Right kidney (tissue), 1 donor: ENCODE results near the gene PITPNB.

Experiments used
- DNase-seq: peaks from one replicate; pipeline ENCODE4 v3.0.0-alpha.2; 2016

PITPNB gene

GRCh38 chr22:27880778-27881394 lies 38.2 kb downstream of the PITPNB start:
- DNase-seq = peak; percentile 46

- DNase-seq = no peak
Observed at GRCh38 chr22:27879923-27880322, 39.1 kb downstream of the PITPNB start.

- no peak for DNase-seq
Observed at GRCh38 chr22:27878541-27878940, 40.5 kb downstream of the PITPNB start.

GRCh38 chr22:27877501-27877900 lies 41.6 kb downstream of the PITPNB start:
- no peak for DNase-seq

- DNase-seq = no peak
Observed at GRCh38 chr22:27876684-27877083, 42.4 kb downstream of the PITPNB start.

- no peak for DNase-seq
Observed at GRCh38 chr22:27875951-27876350, 43.1 kb downstream of the PITPNB start.

- no peak for DNase-seq
Observed at GRCh38 chr22:27874764-27875163, 44.3 kb downstream of the PITPNB start.

- DNase-seq = no peak
Observed at GRCh38 chr22:27874185-27874584, 44.9 kb downstream of the PITPNB start.

- no peak for DNase-seq
Observed at GRCh38 chr22:27873472-27873871, 45.6 kb downstream of the PITPNB start.

GRCh38 chr22:27872488-27872887 lies 46.6 kb downstream of the PITPNB start:
- no peak for DNase-seq

GRCh38 chr22:27871306-27872014 lies 47.6 kb downstream of the PITPNB start:
- DNase-seq = no peak

GRCh38 chr22:27870234-27871191 lies 48.5 kb downstream of the PITPNB start:
- no peak for DNase-seq

- no peak for DNase-seq
Observed at GRCh38 chr22:27868732-27869282, 50.2 kb downstream of the PITPNB start.

- DNase-seq = no peak
Observed at GRCh38 chr22:27867953-27868731, 50.9 kb downstream of the PITPNB start.

- DNase-seq = no peak
Observed at GRCh38 chr22:27867085-27867952, 51.7 kb downstream of the PITPNB start.

- peak; percentile 19 for DNase-seq
Observed at GRCh38 chr22:27866135-27867084, 52.6 kb downstream of the PITPNB start.

- DNase-seq = no peak
Observed at GRCh38 chr22:27865496-27865895, 53.6 kb downstream of the PITPNB start.

- DNase-seq = no peak
Observed at GRCh38 chr22:27863556-27863955, 55.5 kb downstream of the PITPNB start.

- no peak for DNase-seq
Observed at GRCh38 chr22:27863001-27863400, 56.1 kb downstream of the PITPNB start.

GRCh38 chr22:27859336-27859735 lies 59.7 kb downstream of the PITPNB start:
- DNase-seq = no peak
